Thyroid gland (tissue), 4 donors: ENCODE data around the gene AP3S2. TPM values are rescaled to one million over a fixed set of nuclear protein-coding genes. Genes with fewer than 3 reads are reported as not detected.

Source experiments
- DNase-seq, 2 donors: peaks; one replicate each; pipeline ENCODE4 v3.0.0-alpha.2; 2019
- H3K27ac ChIP-seq, 3 donors: fragments of 200-600 bp; sonication (generic); 1 replicate in 2 of 3; 2 replicates in 1 of 3; pipeline ENCODE4 v1.5.1; 2016 to 2019; ENCODE audit warnings: mild to moderate bottlenecking in 1 of 3, moderate library complexity in 1 of 3
- H3K27me3 ChIP-seq: fragments of 200-600 bp; sonication (generic); one replicate; pipeline ENCODE4 v1.5.1; 2019
- H3K36me3 ChIP-seq, 2 donors: fragments of 200-600 bp; sonication (generic); one replicate each; pipeline ENCODE4 v1.5.1; 2016 to 2019
- H3K4me1 ChIP-seq, 2 donors: fragments of 200-600 bp; sonication (generic); one replicate each; pipeline ENCODE4 v1.5.1; 2017 to 2019
- H3K4me3 ChIP-seq, 3 donors: fragments of 200-600 bp; sonication (generic); replicated peaks in 1 of 3; 1 replicate in 2 of 3; 2 replicates in 1 of 3; pipeline ENCODE4 v1.5.1; 2016; ENCODE audit warnings: mild to moderate bottlenecking in 1 of 3
- H3K9me3 ChIP-seq: fragments of 200-600 bp; sonication (generic); one replicate; pipeline ENCODE4 v1.5.1; 2017
- CTCF ChIP-seq, 6 experiments: fragments of 200-600 bp in 3 of 6; fragments of 450-650 bp in 3 of 6; sonication (generic) in 3 of 6; IDR thresholded peaks; one replicate each; pipeline ENCODE4 v1.5.1; 2016 to 2019; ENCODE audit warnings: antibody characterized with exemption in 6 of 6, mild to moderate bottlenecking in 2 of 6, inconsistent platforms in 1 of 6, moderate library complexity in 1 of 6
- POLR2A ChIP-seq, 2 donors: fragments of 450-650 bp; IDR thresholded peaks; one replicate each; pipeline ENCODE4 v1.6.1; 2017; ENCODE audit warnings: antibody characterized with exemption in 2 of 2, mild to moderate bottlenecking in 2 of 2, moderate library complexity in 1 of 2
- WGBS, 2 donors: methylation state at CpG; one replicate each; pipeline ENCODE4 v1.1.5; 2017; 5-methylcytosine and 5-hydroxymethylcytosine counted together
- intact Hi-C: fragments of 100-400 bp; cut with DNase I; formaldehyde crosslinking; loops from one replicate; pipeline ENCODE4 v1.15.1; 2023
- total RNA-seq, 4 donors: library from RNA; depleted of rRNA; stranded (reverse); fragments of >200 nt; gene quantifications; one replicate each; pipeline ENCODE4 v1.2.3, GENCODE V29; 2016

AP3S2 gene
- total RNA-seq, 4 donors from 2014 or later: 59.6 to 98.6 (median 67.6) TPM

GRCh38 chr15:89899295-89899945 lies 5.6 kb upstream of the AP3S2 start:
- intact Hi-C loops: no loop called here
- no peaks in the 10 kb centered on the region for H3K9me3 ChIP-seq
- H3K27me3 ChIP-seq: no peaks in the 10 kb centered on the region
- DNase-seq: no peak
- H3K4me3 ChIP-seq: no peak overlapping the region
- peaks cover 0 to 4% of the 10 kb centered on the region in 2 donors for H3K4me1 ChIP-seq
- TF ChIP-seq POLR2A (IDR thresholded peaks at IDR 0.05): no peak
- no peak for TF ChIP-seq CTCF (IDR thresholded peaks at IDR 0.05)
- WGBS, 2 donors: 87% methylated on average over 12 of the region's 12 CpGs
- H3K27ac ChIP-seq: no peak overlapping the region
- H3K36me3 ChIP-seq: peaks cover 25 to 26% of the 10 kb centered on the region in 2 donors

GRCh38 chr15:89898614-89899294 lies 5.0 kb upstream of the AP3S2 start:
- no peak overlapping the region for H3K27ac ChIP-seq
- TF ChIP-seq POLR2A (IDR thresholded peaks at IDR 0.05): no peak
- TF ChIP-seq CTCF (IDR thresholded peaks at IDR 0.05): peak in 5 of 6 experiments; percentile 70 to 94 (median 72)
- DNase-seq: peak; percentile 65 to 67
- H3K4me1 ChIP-seq: peaks cover 0 to 4% of the 10 kb centered on the region in 2 donors
- H3K9me3 ChIP-seq: no peaks in the 10 kb centered on the region
- no peak overlapping the region for H3K4me3 ChIP-seq
- no peaks in the 10 kb centered on the region for H3K27me3 ChIP-seq
- intact Hi-C loops: no loop called here
- H3K36me3 ChIP-seq: peaks cover 18 to 24% of the 10 kb centered on the region in 2 donors
- 67 to 69% methylated on average over 7 of the region's 7 CpGs for WGBS, 2 donors

GRCh38 chr15:89898146-89898545 lies 4.4 kb upstream of the AP3S2 start:
- 60 to 64% methylated on average over 2 of the region's 2 CpGs for WGBS, 2 donors
- H3K36me3 ChIP-seq: peaks cover 12 to 18% of the 10 kb centered on the region in 2 donors
- intact Hi-C loops: no loop called here
- no peak overlapping the region for H3K4me3 ChIP-seq
- DNase-seq: no peak
- TF ChIP-seq POLR2A (IDR thresholded peaks at IDR 0.05) (no peak), CTCF (IDR thresholded peaks at IDR 0.05) (no peak)
- H3K9me3 ChIP-seq: no peaks in the 10 kb centered on the region
- peaks cover 0 to 4% of the 10 kb centered on the region in 2 donors for H3K4me1 ChIP-seq
- no peaks in the 10 kb centered on the region for H3K27me3 ChIP-seq
- H3K27ac ChIP-seq: no peak overlapping the region

GRCh38 chr15:89893027-89893426 lies 767 bp downstream of the AP3S2 start:
- DNase-seq: no peak
- peaks cover 0 to 14% of the 10 kb centered on the region in 2 donors for H3K4me1 ChIP-seq
- peaks cover 7% of the 10 kb centered on the region in 2 donors for H3K36me3 ChIP-seq

More at GRCh38 chr15:89893027-89893426, 767 bp downstream of the AP3S2 start:
- intact Hi-C loops: no loop called here
- Histone ChIP-seq H3K9me3 (no peaks in the 10 kb centered on the region), H3K4me3 (peak overlapping the region; percentile 32 to 72 (median 64)), H3K27ac (peak overlapping the region in 2 of 3 donors; percentile 70 to 88), H3K27me3 (no peaks in the 10 kb centered on the region)
- TF ChIP-seq POLR2A (IDR thresholded peaks at IDR 0.05): no peak
- TF ChIP-seq CTCF (IDR thresholded peaks at IDR 0.05): no peak
- 35 to 40% methylated on average over 6 of the region's 6 CpGs for WGBS, 2 donors
